Upper lobe of left lung (tissue), 4 donors: ENCODE measurements around the gene RPA1.

Experiments used
- EP300 ChIP-seq, 4 donors: sonication (generic); formaldehyde crosslinking; IDR thresholded peaks; one replicate each; pipeline ENCODE4 v1.5.1; 2017; ENCODE audit warnings: antibody characterized with exemption in 4 of 4, control low read depth in 2 of 4
- POLR2A ChIP-seq, 4 donors: fragments of 450-650 bp; IDR thresholded peaks; one replicate each; pipeline ENCODE4 v1.5.1; 2016 to 2017; ENCODE audit warnings: antibody characterized with exemption in 4 of 4, mild to moderate bottlenecking in 2 of 4
- POLR2AphosphoS5 ChIP-seq, 2 donors: sonication (generic); formaldehyde crosslinking; IDR thresholded peaks; one replicate each; pipeline ENCODE4 v1.5.1; 2017; ENCODE audit warnings: antibody characterized with exemption in 2 of 2
- TF ChIP-seq, protein P1 (sequence below), 6 experiments: fragments of 450-650 bp in 4 of 6; fragments of 200-600 bp in 2 of 6; sonication (generic) in 2 of 6; IDR thresholded peaks; one replicate each; pipeline ENCODE4 v1.5.1; 2016 to 2019; ENCODE audit warnings: antibody characterized with exemption in 6 of 6

DNA sequence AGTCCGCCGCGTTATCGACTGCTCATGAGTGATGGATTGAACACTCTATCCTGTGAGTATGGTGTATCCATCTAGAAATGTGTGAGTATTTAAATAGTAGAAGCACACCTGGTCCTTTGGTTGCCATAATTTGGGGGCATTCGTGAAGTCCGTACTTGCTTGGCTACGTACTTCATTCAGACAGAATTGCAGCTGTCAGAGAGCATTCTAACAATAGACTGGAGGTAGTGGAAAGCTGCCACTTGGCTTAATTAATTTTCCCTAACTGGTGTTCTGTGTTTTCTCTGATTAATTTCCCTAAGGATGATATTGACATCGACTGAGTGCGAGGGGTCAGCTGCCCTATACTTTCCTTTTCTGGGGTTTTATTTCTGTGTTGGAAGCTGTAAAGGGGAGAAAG, 14.1 kb downstream of the RPA1 start:
- TF ChIP-seq EP300 (IDR thresholded peaks at IDR 0.05) (no peak), POLR2A (IDR thresholded peaks at IDR 0.05) (no peak), POLR2AphosphoS5 (IDR thresholded peaks at IDR 0.05) (no peak)
- TF ChIP-seq, protein P1, sequence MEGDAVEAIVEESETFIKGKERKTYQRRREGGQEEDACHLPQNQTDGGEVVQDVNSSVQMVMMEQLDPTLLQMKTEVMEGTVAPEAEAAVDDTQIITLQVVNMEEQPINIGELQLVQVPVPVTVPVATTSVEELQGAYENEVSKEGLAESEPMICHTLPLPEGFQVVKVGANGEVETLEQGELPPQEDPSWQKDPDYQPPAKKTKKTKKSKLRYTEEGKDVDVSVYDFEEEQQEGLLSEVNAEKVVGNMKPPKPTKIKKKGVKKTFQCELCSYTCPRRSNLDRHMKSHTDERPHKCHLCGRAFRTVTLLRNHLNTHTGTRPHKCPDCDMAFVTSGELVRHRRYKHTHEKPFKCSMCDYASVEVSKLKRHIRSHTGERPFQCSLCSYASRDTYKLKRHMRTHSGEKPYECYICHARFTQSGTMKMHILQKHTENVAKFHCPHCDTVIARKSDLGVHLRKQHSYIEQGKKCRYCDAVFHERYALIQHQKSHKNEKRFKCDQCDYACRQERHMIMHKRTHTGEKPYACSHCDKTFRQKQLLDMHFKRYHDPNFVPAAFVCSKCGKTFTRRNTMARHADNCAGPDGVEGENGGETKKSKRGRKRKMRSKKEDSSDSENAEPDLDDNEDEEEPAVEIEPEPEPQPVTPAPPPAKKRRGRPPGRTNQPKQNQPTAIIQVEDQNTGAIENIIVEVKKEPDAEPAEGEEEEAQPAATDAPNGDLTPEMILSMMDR (IDR thresholded peaks at IDR 0.05), result no peak
